ENCODE measurements around the gene TMEM131L. TPM values are rescaled to one million over a fixed set of nuclear protein-coding genes. Genes with fewer than 3 reads are reported as not detected.

The TMEM131L gene
- total and polyA plus RNA-seq, 7 donors, result 0.60 to 27.2 (median 12.1) TPM

DNA sequence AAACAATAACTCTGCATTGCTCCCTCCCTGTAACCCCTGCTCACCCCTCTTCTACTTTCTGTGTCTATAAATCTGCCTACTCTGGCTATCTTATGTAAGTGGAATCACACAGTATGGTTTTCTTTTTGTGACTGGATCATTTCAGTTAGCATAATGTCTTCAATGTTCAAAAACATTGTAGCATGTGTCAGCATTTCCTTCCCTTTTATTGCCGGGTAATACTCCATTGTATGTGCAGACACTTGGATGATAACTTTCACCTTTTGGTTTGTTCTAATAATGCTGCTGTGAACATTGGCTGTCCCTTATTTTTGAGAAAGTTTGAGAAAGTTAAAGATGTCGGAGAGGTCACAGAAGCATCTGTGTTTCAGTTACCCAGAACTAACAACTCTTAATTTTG lies 157.3 kb downstream of the TMEM131L start:
- H3K4me1 ChIP-seq, result peaks cover 0 to 14% (median 8%) of the 10 kb centered on the region in 4 donors
- no peak for DNase-seq
- 75 to 87% methylated on average over 2 of the region's 2 CpGs for WGBS, 2 donors
- no peak overlapping the region for H3K4me3 ChIP-seq
- no peaks in the 10 kb centered on the region for H3K27me3 ChIP-seq
- no peaks in the 10 kb centered on the region for H3K9me3 ChIP-seq
- intact Hi-C loops (cut with DNase I), result no loop called here
- TF ChIP-seq EP300 (IDR thresholded peaks at IDR 0.05), result no peak
- TF ChIP-seq, protein P1, sequence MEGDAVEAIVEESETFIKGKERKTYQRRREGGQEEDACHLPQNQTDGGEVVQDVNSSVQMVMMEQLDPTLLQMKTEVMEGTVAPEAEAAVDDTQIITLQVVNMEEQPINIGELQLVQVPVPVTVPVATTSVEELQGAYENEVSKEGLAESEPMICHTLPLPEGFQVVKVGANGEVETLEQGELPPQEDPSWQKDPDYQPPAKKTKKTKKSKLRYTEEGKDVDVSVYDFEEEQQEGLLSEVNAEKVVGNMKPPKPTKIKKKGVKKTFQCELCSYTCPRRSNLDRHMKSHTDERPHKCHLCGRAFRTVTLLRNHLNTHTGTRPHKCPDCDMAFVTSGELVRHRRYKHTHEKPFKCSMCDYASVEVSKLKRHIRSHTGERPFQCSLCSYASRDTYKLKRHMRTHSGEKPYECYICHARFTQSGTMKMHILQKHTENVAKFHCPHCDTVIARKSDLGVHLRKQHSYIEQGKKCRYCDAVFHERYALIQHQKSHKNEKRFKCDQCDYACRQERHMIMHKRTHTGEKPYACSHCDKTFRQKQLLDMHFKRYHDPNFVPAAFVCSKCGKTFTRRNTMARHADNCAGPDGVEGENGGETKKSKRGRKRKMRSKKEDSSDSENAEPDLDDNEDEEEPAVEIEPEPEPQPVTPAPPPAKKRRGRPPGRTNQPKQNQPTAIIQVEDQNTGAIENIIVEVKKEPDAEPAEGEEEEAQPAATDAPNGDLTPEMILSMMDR (IDR thresholded peaks at IDR 0.05), result no peak
- no peak for TF ChIP-seq POLR2A (IDR thresholded peaks at IDR 0.05)
- no peak for TF ChIP-seq POLR2AphosphoS5 (IDR thresholded peaks at IDR 0.05)
- H3K36me3 ChIP-seq, result peaks cover 0 to 77% (median 34%) of the 10 kb centered on the region in 4 donors
- no peak overlapping the region for H3K27ac ChIP-seq

DNA sequence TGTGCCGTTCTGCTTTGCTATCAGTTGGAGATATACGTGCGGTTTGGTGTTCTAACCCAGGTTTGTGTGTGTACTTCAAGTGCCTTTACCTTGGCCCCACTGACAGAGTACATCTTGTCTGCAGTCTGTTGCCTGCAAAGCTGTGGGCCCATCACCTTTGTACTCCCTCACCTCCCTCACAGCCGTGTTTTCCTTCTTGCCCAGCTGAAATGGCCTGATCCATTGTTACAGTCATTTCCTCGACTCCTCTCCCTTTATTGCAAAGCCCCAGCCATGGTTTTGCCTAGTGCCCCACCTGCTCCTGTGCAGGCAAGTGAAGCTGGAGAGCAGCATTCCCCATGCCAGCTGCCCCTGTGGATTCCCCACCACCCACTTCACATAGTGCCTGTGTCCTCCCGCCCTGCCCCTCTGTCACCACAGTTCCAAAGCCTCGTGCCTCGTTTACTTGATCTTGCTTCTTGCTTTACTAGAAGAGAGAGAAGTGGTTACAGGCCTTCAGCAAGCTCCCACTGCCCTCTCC lies 162.7 kb downstream of the TMEM131L start:
- H3K4me3 ChIP-seq, result no peak overlapping the region
- H3K27ac ChIP-seq, result no peak overlapping the region
- H3K27me3 ChIP-seq, result no peaks in the 10 kb centered on the region
- intact Hi-C loops (cut with DNase I), result no loop called here
- peaks cover 0 to 96% (median 51%) of the 10 kb centered on the region in 4 donors for H3K36me3 ChIP-seq
- WGBS, 2 donors, result 78 to 79% methylated on average over 8 of the region's 8 CpGs
- no peak for DNase-seq
- H3K4me1 ChIP-seq, result no peaks in the 10 kb centered on the region
- H3K9me3 ChIP-seq, result no peaks in the 10 kb centered on the region
- TF ChIP-seq POLR2A (IDR thresholded peaks at IDR 0.05) (no peak), POLR2AphosphoS5 (IDR thresholded peaks at IDR 0.05) (no peak), EP300 (IDR thresholded peaks at IDR 0.05) (no peak)
- TF ChIP-seq, protein P1 (IDR thresholded peaks at IDR 0.05), result no peak

DNA sequence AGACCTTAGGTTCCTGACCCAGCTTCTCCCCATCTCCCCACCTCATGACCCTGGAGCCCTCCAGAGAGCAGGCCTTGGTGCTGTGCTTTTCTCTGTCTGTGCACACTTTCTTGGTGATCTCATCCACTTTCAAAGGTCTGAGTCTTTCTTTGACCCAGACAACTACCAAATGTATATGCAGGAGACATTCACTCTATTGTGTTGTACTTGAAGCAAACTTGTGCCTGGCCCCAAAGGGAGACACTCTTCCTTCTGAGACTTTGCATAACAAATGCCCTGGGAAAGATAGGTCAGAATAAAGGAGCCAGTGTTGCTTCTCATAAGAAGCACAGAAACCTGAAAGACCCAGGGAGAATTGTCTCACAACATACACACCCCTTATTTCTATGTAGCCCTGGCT lies 163.6 kb downstream of the TMEM131L start:
- Histone ChIP-seq H3K9me3 (no peaks in the 10 kb centered on the region), H3K4me1 (no peaks in the 10 kb centered on the region), H3K4me3 (no peak overlapping the region), H3K27ac (no peak overlapping the region), H3K36me3 (peaks cover 0 to 97% (median 55%) of the 10 kb centered on the region in 4 donors), H3K27me3 (no peaks in the 10 kb centered on the region)
- TF ChIP-seq EP300 (IDR thresholded peaks at IDR 0.05), result no peak
- TF ChIP-seq POLR2A (IDR thresholded peaks at IDR 0.05), result no peak
- no peak for DNase-seq
- intact Hi-C loops (cut with DNase I), result loop anchor here (5.0 kb wide), 1 partner anchor 123 kb away; no protein-coding TSS in a partner anchor

DNA sequence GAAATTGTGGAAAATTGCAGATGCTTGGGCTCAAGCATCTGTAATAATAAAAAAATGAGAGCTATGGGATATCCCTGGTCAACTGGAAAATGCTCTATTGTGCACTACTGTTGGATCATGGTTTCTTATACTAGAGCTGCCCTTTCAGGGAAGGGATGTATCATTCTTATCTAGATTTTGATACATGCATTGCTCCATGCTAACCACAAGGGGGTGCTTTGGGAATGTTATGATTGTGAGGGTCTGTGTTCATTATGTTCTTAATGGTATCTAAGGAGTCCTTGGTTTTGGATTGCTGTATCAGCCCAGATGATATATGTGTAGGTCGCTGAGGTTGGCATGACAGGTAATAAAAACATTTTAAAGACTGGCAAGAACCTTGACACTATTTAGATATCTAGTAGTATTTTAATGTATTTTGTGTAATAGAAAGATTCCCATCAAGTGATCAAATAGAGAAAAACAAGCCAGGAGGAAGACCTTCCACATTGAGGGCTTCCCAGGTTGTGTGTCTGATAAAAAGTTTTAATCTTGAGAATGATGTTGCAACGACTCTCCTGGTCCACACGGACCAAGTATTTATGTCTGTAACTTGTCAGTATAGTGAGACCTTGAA lies 168.7 kb downstream of the TMEM131L start:
- DNase-seq, result no peak
- Histone ChIP-seq H3K4me3 (no peak overlapping the region), H3K27me3 (no peaks in the 10 kb centered on the region), H3K27ac (no peak overlapping the region), H3K36me3 (peaks cover 0 to 70% (median 39%) of the 10 kb centered on the region in 4 donors), H3K9me3 (no peaks in the 10 kb centered on the region), H3K4me1 (no peaks in the 10 kb centered on the region)
- WGBS, 2 donors, result 88 to 94% methylated on average over 3 of the region's 3 CpGs
- TF ChIP-seq POLR2AphosphoS5 (IDR thresholded peaks at IDR 0.05), result no peak
- TF ChIP-seq, protein P1 (IDR thresholded peaks at IDR 0.05), result peak in 3 of 4 experiments; percentile 29 to 64 (median 50)
- no peak for TF ChIP-seq POLR2A (IDR thresholded peaks at IDR 0.05)
- TF ChIP-seq EP300 (IDR thresholded peaks at IDR 0.05), result no peak
- intact Hi-C loops (cut with DNase I), result loop anchor here (5.0 kb wide), 1 partner anchor 117 kb away; no protein-coding TSS in a partner anchor

DNA sequence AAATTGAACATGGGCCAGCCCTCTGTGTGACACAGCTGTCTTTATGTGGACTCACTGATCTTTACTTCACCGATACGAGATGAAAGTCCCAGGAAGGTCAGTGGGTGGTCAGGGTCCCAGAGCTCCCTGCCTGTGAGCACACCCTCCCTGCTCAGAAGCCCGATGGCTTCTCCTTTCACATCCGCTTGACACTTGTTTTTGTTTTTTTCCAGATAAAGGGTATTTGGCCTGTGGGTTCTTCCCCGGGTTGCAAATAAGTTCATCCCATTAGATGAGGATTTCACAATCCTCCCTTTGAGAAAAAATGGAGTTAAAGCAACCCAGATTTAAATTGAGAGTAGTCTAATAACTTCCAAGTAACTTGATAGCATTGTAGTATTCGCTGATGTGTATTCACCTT lies 169.7 kb downstream of the TMEM131L start:
- TF ChIP-seq, protein P1 (IDR thresholded peaks at IDR 0.05), result no peak
- TF ChIP-seq POLR2AphosphoS5 (IDR thresholded peaks at IDR 0.05), result no peak
- no peak for TF ChIP-seq EP300 (IDR thresholded peaks at IDR 0.05)
- no peak for TF ChIP-seq POLR2A (IDR thresholded peaks at IDR 0.05)
- DNase-seq, result no peak
- Histone ChIP-seq H3K27ac (no peak overlapping the region), H3K36me3 (peaks cover 0 to 60% (median 30%) of the 10 kb centered on the region in 4 donors), H3K27me3 (no peaks in the 10 kb centered on the region), H3K4me3 (no peak overlapping the region), H3K9me3 (no peaks in the 10 kb centered on the region), H3K4me1 (no peaks in the 10 kb centered on the region)
- 91 to 93% methylated on average over 6 of the region's 6 CpGs for WGBS, 2 donors
- intact Hi-C loops (cut with DNase I), result no loop called here
